H1 (cell line): ENCODE results near the gene TUBGCP6. TPM values are rescaled to one million over a fixed set of nuclear protein-coding genes. Genes with fewer than 3 reads are reported as not detected.

Experiments used
- CTCF ChIA-PET: fragments of 300-600 bp; sonication (Branson Sonifier 250); formaldehyde crosslinking; loops from one replicate; lab custom pipeline; 2021; ENCODE audit not compliant: partially characterized antibody; lab: Charles Lee
- POLR2A ChIA-PET: fragments of 300-600 bp; sonication (Branson Sonifier 250); formaldehyde crosslinking; loops from one replicate; lab custom pipeline; 2021; ENCODE audit warnings: inconsistent platforms; ENCODE audit not compliant: partially characterized antibody; lab: Charles Lee
- DNase-seq, 2 experiments: peaks; one replicate each; pipeline versions ENCODE4 v3.0.0 to v3.0.0-alpha.2; 2010 to 2022; ENCODE audit warnings: low spot score in 2 of 2, low read depth in 1 of 2, mixed read lengths in 1 of 2
- FAIRE-seq: peaks from 2 replicates; lab custom pipeline; 2011; peaks lifted over from hg19 to GRCh38; lab: Jason Lieb, UNC
- H2AFZ ChIP-seq: 2 replicates; pipeline ENCODE4 v1.8.1; 2012; ENCODE audit warnings: low read length, inconsistent platforms
- H2AK5ac ChIP-seq: 2 replicates; pipeline ENCODE4 v1.6.1; 2013; ENCODE audit warnings: low read depth, low read length
- H2BK120ac ChIP-seq: replicated peaks from 2 replicates; pipeline ENCODE3; 2013; ENCODE audit warnings: low read depth, low read length, inconsistent platforms
- H2BK12ac ChIP-seq: 2 replicates; pipeline ENCODE4 v1.6.1; 2013; ENCODE audit warnings: low read depth, low read length
- H2BK15ac ChIP-seq: 2 replicates; pipeline ENCODE4 v1.6.1; 2013; ENCODE audit warnings: low read length
- H2BK20ac ChIP-seq: 2 replicates; pipeline ENCODE4 v1.6.1; 2013; ENCODE audit warnings: low read length
- H2BK5ac ChIP-seq: 2 replicates; pipeline ENCODE4 v1.6.1; 2013; ENCODE audit warnings: low read depth, low read length
- H3K14ac ChIP-seq: 2 replicates; pipeline ENCODE4 v1.6.1; 2013; ENCODE audit warnings: inconsistent platforms; ENCODE audit not compliant: insufficient read length
- H3K18ac ChIP-seq: 2 replicates; pipeline ENCODE4 v1.6.1; 2013; ENCODE audit warnings: low read length; ENCODE audit errors: extremely low read depth
- H3K23ac ChIP-seq: 2 replicates; pipeline ENCODE4 v1.6.1; 2013; ENCODE audit warnings: inconsistent platforms; ENCODE audit not compliant: insufficient read length
- H3K23me2 ChIP-seq: 2 replicates; pipeline ENCODE4 v1.6.1; 2013; ENCODE audit warnings: low read depth, low read length
- H3K27ac ChIP-seq: 2 replicates; pipeline ENCODE4 v1.6.1; 2011; ENCODE audit warnings: low read depth, low read length, inconsistent platforms
- H3K27me3 ChIP-seq, 4 experiments: replicated peaks in 1 of 4; 1 replicate in 1 of 4; 2 replicates in 3 of 4; pipeline versions ENCODE4 v1.6.1 to v1.8.1; 2011 to 2013; ENCODE audit warnings: low read length in 3 of 4, mild to moderate bottlenecking in 3 of 4, inconsistent platforms in 2 of 4, mixed read lengths in 2 of 4, moderate library complexity in 1 of 4; ENCODE audit not compliant: control insufficient read depth in 3 of 4, insufficient read depth in 3 of 4; ENCODE audit errors: extremely low read depth in 1 of 4
- H3K36me3 ChIP-seq, 4 experiments: 2 replicates each; pipeline versions ENCODE4 v1.6.1 to v1.8.1; 2011 to 2013; ENCODE audit warnings: mild to moderate bottlenecking in 4 of 4, low read length in 3 of 4, moderate library complexity in 2 of 4, control low read depth in 1 of 4, inconsistent platforms in 1 of 4; ENCODE audit not compliant: insufficient read depth in 4 of 4, control insufficient read depth in 2 of 4
- H3K4ac ChIP-seq: replicated peaks from 2 replicates; pipeline ENCODE3; 2013; ENCODE audit warnings: low read length, low read depth, mixed read lengths, inconsistent platforms; ENCODE audit not compliant: insufficient read length
- H3K4me1 ChIP-seq, 4 experiments: replicated peaks in 1 of 4; 1 replicate in 1 of 4; 2 replicates in 3 of 4; pipeline versions ENCODE4 v1.6.1 to v1.8.1; 2011 to 2013; ENCODE audit warnings: low read length in 3 of 4, inconsistent platforms in 2 of 4, mixed read lengths in 1 of 4; ENCODE audit not compliant: insufficient read depth in 4 of 4, control insufficient read depth in 3 of 4
- H3K4me2 ChIP-seq, 2 experiments: 2 replicates each; pipeline versions ENCODE4 v1.6.1 to v1.8.1; 2011 to 2013; ENCODE audit warnings: low read depth in 2 of 2, low read length in 2 of 2, control low read depth in 1 of 2, inconsistent platforms in 1 of 2, mild to moderate bottlenecking in 1 of 2; ENCODE audit not compliant: insufficient read depth in 1 of 2
- H3K4me3 ChIP-seq, 4 experiments: fragments of 200-600, 300-600 bp in 1 of 4; sonication (generic), shearing (Covaris generic), sonication (Bioruptor Twin) in 1 of 4; 2 replicates each; pipeline versions ENCODE4 v1.5.1 to v1.8.1; 2011 to 2016; ENCODE audit warnings: low read length in 4 of 4, low read depth in 3 of 4, control low read depth in 2 of 4, inconsistent platforms in 2 of 4, mild to moderate bottlenecking in 2 of 4, mixed read lengths in 1 of 4, moderate library complexity in 1 of 4; ENCODE audit not compliant: insufficient read depth in 2 of 4; ENCODE audit errors: extremely low read depth in 1 of 4
- H3K56ac ChIP-seq: replicated peaks from 2 replicates; pipeline ENCODE3; 2013; ENCODE audit warnings: low read depth, mild to moderate bottlenecking, mixed read lengths, low read length, inconsistent platforms; ENCODE audit not compliant: insufficient read length
- H3K79me1 ChIP-seq: 2 replicates; pipeline ENCODE4 v1.6.1; 2013; ENCODE audit warnings: low read depth, low read length, control low read depth
- H3K79me2 ChIP-seq, 2 experiments: 2 replicates each; pipeline versions ENCODE4 v1.6.1 to v1.8.1; 2012 to 2013; ENCODE audit warnings: low read length in 2 of 2, mild to moderate bottlenecking in 2 of 2, inconsistent platforms in 1 of 2; ENCODE audit not compliant: insufficient read depth in 2 of 2, control insufficient read depth in 1 of 2
- H3K9ac ChIP-seq, 4 experiments: replicated peaks in 1 of 4; 1 replicate in 1 of 4; 2 replicates in 3 of 4; pipeline versions ENCODE4 v1.6.1 to v1.8.1; 2011 to 2013; ENCODE audit warnings: low read depth in 3 of 4, low read length in 3 of 4, control low read depth in 2 of 4, mild to moderate bottlenecking in 2 of 4, moderate library complexity in 2 of 4, inconsistent platforms in 1 of 4; ENCODE audit errors: extremely low read depth in 1 of 4
- H3K9me3 ChIP-seq, 2 experiments: 2 replicates each; pipeline versions ENCODE4 v1.6.1 to v1.8.1; 2012 to 2013; ENCODE audit warnings: mild to moderate bottlenecking in 2 of 2, moderate library complexity in 2 of 2, control low read depth in 1 of 2, inconsistent platforms in 1 of 2, low read depth in 1 of 2, low read length in 1 of 2, mixed read lengths in 1 of 2; ENCODE audit not compliant: insufficient read depth in 2 of 2
- H4K20me1 ChIP-seq, 2 experiments: replicated peaks in 1 of 2; 2 replicates each; pipeline versions ENCODE3 to v1.8.1; 2011 to 2013; ENCODE audit warnings: inconsistent platforms in 2 of 2, low read length in 2 of 2, mild to moderate bottlenecking in 1 of 2; ENCODE audit not compliant: insufficient read depth in 2 of 2, control insufficient read depth in 1 of 2
- H4K5ac ChIP-seq: 2 replicates; pipeline ENCODE4 v1.6.1; 2013; ENCODE audit warnings: low read length, low read depth, mixed read lengths, inconsistent platforms; ENCODE audit not compliant: insufficient read length
- H4K8ac ChIP-seq: 2 replicates; pipeline ENCODE4 v1.8.0; 2013; ENCODE audit warnings: mild to moderate bottlenecking, moderate library complexity, low read length, inconsistent platforms; ENCODE audit not compliant: insufficient read depth; ENCODE audit errors: extremely low read depth
- H4K91ac ChIP-seq: replicated peaks from 2 replicates; pipeline ENCODE3; 2013; ENCODE audit warnings: low read length, mixed read lengths, inconsistent platforms; ENCODE audit not compliant: insufficient read length
- CBX5 ChIP-seq: fragments of 300-800, 300-1000 bp; sonication (generic); IDR thresholded peaks from 2 replicates; pipeline ENCODE4 v1.7.1; 2016; ENCODE audit warnings: antibody characterized with exemption, low read length, low read depth
- E2F6 ChIP-seq: IDR thresholded peaks from 2 replicates; pipeline ENCODE4 v1.6.1; 2012; ENCODE audit warnings: inconsistent platforms
- EGR1 ChIP-seq: IDR thresholded peaks from 2 replicates; pipeline ENCODE4 v1.6.1; 2011; ENCODE audit warnings: low read depth, low read length, borderline replicate concordance
- GTF2F1 ChIP-seq: IDR thresholded peaks from 2 replicates; pipeline ENCODE4 v1.6.1; 2012; ENCODE audit warnings: low read depth, low read length, improper control_type of control experiment, borderline replicate concordance
- HDAC2 ChIP-seq, 2 experiments: fragments of 300-600 bp in 1 of 2; sonication (generic) in 1 of 2; IDR thresholded peaks; 2 replicates each; pipeline ENCODE4 v1.6.1; 2011 to 2012; ENCODE audit warnings: low read depth in 2 of 2, low read length in 2 of 2, mild to moderate bottlenecking in 2 of 2, moderate library complexity in 2 of 2, borderline replicate concordance in 1 of 2, inconsistent platforms in 1 of 2
- KDM1A ChIP-seq: fragments of 200-600, 300-600 bp; sonication (generic); IDR thresholded peaks from 2 replicates; pipeline ENCODE4 v1.7.1; 2016; ENCODE audit warnings: mild to moderate bottlenecking, low read length, borderline replicate concordance
- KDM5A ChIP-seq: fragments of 200-600 bp; IDR thresholded peaks from 2 replicates; pipeline ENCODE4 v1.7.1; 2012; ENCODE audit warnings: mild to moderate bottlenecking, low read length, inconsistent platforms, mixed read lengths
- MAX ChIP-seq: IDR thresholded peaks from 2 replicates; pipeline ENCODE4 v1.6.1; 2012; ENCODE audit warnings: inconsistent platforms
- POLR2AphosphoS5 ChIP-seq: IDR thresholded peaks from 2 replicates; pipeline ENCODE4 v1.6.1; 2011; ENCODE audit warnings: low read depth, low read length
- RBBP5 ChIP-seq: IDR thresholded peaks from 2 replicates; pipeline ENCODE4 v1.7.1; 2012; ENCODE audit warnings: low read depth, mild to moderate bottlenecking, inconsistent platforms, low read length, moderate library complexity, borderline replicate concordance
- SAP30 ChIP-seq: fragments of 300-600 bp; sonication (generic); IDR thresholded peaks from 2 replicates; pipeline ENCODE4 v1.7.1; 2012; ENCODE audit warnings: low read length, moderate library complexity, mild to moderate bottlenecking, inconsistent platforms; ENCODE audit not compliant: insufficient read depth, insufficient replicate concordance
- TAF7 ChIP-seq: optimal IDR thresholded peaks from 2 replicates; pipeline ENCODE3; 2011; ENCODE audit warnings: low read depth, mild to moderate bottlenecking, inconsistent platforms, low read length, moderate library complexity, borderline replicate concordance
- WGBS, 2 experiments: shearing (Covaris generic) in 1 of 2; methylation state at CpG; one replicate each; pipeline versions ENCODE4 v1.1.6 to v1.1.7; 2013 to 2015; ENCODE audit warnings: low lambda C conversion rate in 2 of 2, mixed read lengths in 2 of 2, inconsistent platforms in 1 of 2, low coverage in 1 of 2, missing lambda C conversion rate in 1 of 2; ENCODE audit not compliant: insufficient replicate concordance in 2 of 2, insufficient coverage in 1 of 2, insufficient read length in 1 of 2; ENCODE audit errors: extremely low coverage in 1 of 2, missing lambda C conversion rate in 1 of 2; 5-methylcytosine and 5-hydroxymethylcytosine counted together
- polyA plus RNA-seq, 7 experiments: library from polyadenylated mRNA; depleted of rRNA in 3 of 7; stranded (reverse) in 5 of 7; unstranded in 2 of 7; fragments of >200 nt in 5 of 7; fragments of 200-250 nt in 2 of 7; gene quantifications; 1 replicate in 5 of 7; 2 replicates in 1 of 7; 4 replicates in 1 of 7; pipeline versions ENCODE4 v1.2.1 to v1.2.3, GENCODE V29; 2011 to 2013; ENCODE audit warnings: missing spikeins in 2 of 7, mixed read lengths in 2 of 7
- total RNA-seq: library from RNA; stranded (reverse); fragmentation: NEBNext Ultra II Directional; extraction: Animal tissue kit (Norgen Biotek cat#: 25700); gene quantifications from 2 replicates; pipeline ENCODE4 v1.2.1, GENCODE V29; 2021

The TUBGCP6 gene
- total and polyA plus RNA-seq, 2 of the 8 experiments (the other 6 are each of a cell fraction or from before 2014, with no cell fraction given), result 24.2 to 24.7 TPM

GRCh38 chr22:50226875-50227165 is 18.0 kb downstream of the TUBGCP6 start:
- TF ChIP-seq SAP30 (no peak), TAF7 (no peak), EGR1 (no peak), GTF2F1 (no peak), RBBP5 (no peak), CBX5 (no peak), E2F6 (no peak), KDM1A (no peak), KDM5A (no peak), POLR2AphosphoS5 (no peak), MAX (no peak), HDAC2 (IDR thresholded peaks at IDR 0.05; ENCODE audit: borderline replicate concordance in 1 of 2, low read depth in 2 of 2, low read length in 2 of 2) (no peak)
- no peaks in the 10 kb centered on the region for H3K27me3 ChIP-seq
- FAIRE-seq (no peak), DNase-seq (no peak)
- H3K79me2 ChIP-seq, result no peaks in the 10 kb centered on the region
- H2AK5ac ChIP-seq, result no peak overlapping the region
- no peaks in the 10 kb centered on the region for H3K4me1 ChIP-seq
- H2BK15ac ChIP-seq, result no peak overlapping the region
- no peak overlapping the region for H3K4ac ChIP-seq
- no peak overlapping the region for H2BK5ac ChIP-seq
- H3K79me1 ChIP-seq, result 0 out of 2 replicates have a peak, but pooled peaks cover 4% of the 10 kb centered on the region
- peaks cover 0 to 13% (median 6%) of the 10 kb centered on the region in 4 experiments; a peak in 6 of 8 replicates for H3K36me3 ChIP-seq
- no peak overlapping the region for H3K27ac ChIP-seq
- H2AFZ ChIP-seq, result no peak overlapping the region
- no peak overlapping the region for H2BK20ac ChIP-seq
- no peak overlapping the region for H3K4me2 ChIP-seq
- no peak overlapping the region for H3K9ac ChIP-seq
- no peak overlapping the region for H3K18ac ChIP-seq
- WGBS, 2 experiments, result 94% methylated on average over 18 of the region's 18 CpGs; no CpG with 5 or more reads in 1 of the 2 experiments
- H2BK12ac ChIP-seq, result no peak overlapping the region
- H4K20me1 ChIP-seq, result peaks cover 0 to 13% of the 10 kb centered on the region in 2 experiments
- no peaks in the 10 kb centered on the region for H3K23me2 ChIP-seq
- no peak overlapping the region for H3K4me3 ChIP-seq
- H2BK120ac ChIP-seq, result no peak overlapping the region
- POLR2A ChIA-PET, result interaction anchor here (0.6 to 1.2 kb wide), 2 partner anchors 8 to 265 kb away, joined by 3 to 4 read pairs; no protein-coding TSS in a partner anchor
- H4K5ac ChIP-seq, result no peak overlapping the region
- no peaks in the 10 kb centered on the region for H3K9me3 ChIP-seq
- no peak overlapping the region for H4K91ac ChIP-seq
- CTCF ChIA-PET, result interaction anchor here (1.2 to 9.2 kb wide), 2 partner anchors 13 to 50 kb away, joined by 3 to 77 read pairs; no protein-coding TSS in a partner anchor
- H3K14ac ChIP-seq, result no peak overlapping the region
- no peak overlapping the region for H3K56ac ChIP-seq
- H4K8ac ChIP-seq, result no peak overlapping the region
- no peak overlapping the region for H3K23ac ChIP-seq
